Measurements from ENCODE around the gene CCDC60.

Gene CCDC60

DNA sequence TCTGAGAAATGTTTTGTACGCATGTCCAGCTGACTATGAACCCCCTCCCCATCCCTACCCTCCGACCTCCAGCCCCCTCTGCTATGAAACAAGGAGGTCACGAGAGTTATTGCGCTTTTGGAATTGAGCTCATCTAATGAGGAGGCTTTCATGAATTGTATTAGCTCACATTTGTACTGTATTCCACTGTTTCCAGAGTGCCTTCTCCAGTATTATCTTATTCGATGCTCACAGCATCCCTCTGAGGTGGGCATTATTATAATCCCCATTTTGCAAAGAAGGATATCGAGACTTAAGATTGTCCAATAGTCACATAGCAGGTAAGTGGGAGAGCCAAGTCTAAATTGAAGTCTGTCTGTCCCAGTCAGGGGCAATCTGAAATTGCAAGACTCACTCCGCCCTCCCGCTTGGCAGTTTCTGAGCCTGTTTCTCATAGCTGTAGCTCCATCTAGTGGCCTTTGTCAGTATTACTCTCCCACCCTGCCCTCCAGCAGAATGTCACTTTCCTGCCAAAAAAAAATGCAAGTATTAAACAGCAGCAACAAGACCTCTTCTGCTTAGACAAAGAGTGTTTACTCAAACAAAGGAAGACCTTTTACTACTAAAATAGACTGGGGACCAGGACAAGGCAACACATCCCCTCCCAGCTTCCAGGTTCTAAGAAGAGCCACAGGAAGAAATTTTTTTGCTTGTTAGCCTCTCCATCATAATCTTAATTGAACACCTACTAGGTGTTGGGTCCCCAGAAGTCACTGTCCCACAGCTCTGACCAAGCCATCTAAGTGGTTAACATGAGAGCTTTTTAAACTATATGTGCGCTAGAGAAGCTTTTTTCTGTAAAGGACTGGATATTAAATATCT, 210.5 kb downstream of the CCDC60 start:
- TF ChIP-seq, protein P1, sequence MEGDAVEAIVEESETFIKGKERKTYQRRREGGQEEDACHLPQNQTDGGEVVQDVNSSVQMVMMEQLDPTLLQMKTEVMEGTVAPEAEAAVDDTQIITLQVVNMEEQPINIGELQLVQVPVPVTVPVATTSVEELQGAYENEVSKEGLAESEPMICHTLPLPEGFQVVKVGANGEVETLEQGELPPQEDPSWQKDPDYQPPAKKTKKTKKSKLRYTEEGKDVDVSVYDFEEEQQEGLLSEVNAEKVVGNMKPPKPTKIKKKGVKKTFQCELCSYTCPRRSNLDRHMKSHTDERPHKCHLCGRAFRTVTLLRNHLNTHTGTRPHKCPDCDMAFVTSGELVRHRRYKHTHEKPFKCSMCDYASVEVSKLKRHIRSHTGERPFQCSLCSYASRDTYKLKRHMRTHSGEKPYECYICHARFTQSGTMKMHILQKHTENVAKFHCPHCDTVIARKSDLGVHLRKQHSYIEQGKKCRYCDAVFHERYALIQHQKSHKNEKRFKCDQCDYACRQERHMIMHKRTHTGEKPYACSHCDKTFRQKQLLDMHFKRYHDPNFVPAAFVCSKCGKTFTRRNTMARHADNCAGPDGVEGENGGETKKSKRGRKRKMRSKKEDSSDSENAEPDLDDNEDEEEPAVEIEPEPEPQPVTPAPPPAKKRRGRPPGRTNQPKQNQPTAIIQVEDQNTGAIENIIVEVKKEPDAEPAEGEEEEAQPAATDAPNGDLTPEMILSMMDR (IDR thresholded peaks at IDR 0.05; ENCODE audit: borderline replicate concordance, insufficient read depth, low read depth, low read length), result peak; percentile 73
- no peak overlapping the region for H3K4me3 ChIP-seq (ENCODE audit: low read depth, low read length)

DNA sequence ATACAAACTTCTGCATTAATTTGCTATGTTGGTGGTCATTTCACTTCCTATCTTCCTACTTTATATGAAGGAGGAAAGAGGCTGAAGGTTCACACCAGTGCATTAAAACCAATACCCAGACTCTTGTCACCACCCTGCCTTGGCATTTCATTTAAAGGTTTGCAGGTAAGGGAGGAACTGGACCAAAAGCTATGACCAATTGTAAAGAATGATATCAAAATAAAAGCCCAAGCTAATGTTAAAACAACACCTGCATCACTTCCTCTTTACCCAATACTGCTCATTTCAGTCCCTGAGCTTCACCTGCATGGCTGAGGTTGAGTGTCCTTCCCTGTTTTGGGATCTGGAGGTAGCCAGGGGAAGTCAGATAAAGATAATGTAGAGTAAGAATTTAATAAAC, 211.8 kb downstream of the CCDC60 start:
- TF ChIP-seq, protein P1 (IDR thresholded peaks at IDR 0.05; ENCODE audit: borderline replicate concordance, insufficient read depth, low read depth, low read length), result no peak
- no peak overlapping the region for H3K4me3 ChIP-seq (ENCODE audit: low read depth, low read length)

DNA sequence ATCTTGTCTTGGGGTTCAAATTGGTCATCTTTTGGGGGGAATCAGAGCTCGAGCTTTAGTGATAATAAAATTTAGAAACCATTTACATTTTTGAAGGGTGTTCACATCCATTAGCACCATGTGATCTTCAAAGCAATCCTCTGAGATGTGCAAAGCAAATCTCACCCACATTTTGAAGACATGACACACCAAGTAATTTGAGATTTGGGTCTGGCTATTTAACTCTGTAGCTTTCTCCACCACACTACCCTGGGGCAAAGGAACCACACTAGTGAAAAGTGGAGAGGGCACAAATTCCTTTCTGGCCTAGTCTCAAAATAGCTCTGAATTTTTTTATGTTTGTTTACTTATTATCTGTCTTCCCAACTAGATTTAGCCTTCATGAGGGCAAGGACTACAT, 212.5 kb downstream of the CCDC60 start:
- TF ChIP-seq, protein P1 (IDR thresholded peaks at IDR 0.05; ENCODE audit: borderline replicate concordance, insufficient read depth, low read depth, low read length), result no peak
- no peak overlapping the region for H3K4me3 ChIP-seq (ENCODE audit: low read depth, low read length)

DNA sequence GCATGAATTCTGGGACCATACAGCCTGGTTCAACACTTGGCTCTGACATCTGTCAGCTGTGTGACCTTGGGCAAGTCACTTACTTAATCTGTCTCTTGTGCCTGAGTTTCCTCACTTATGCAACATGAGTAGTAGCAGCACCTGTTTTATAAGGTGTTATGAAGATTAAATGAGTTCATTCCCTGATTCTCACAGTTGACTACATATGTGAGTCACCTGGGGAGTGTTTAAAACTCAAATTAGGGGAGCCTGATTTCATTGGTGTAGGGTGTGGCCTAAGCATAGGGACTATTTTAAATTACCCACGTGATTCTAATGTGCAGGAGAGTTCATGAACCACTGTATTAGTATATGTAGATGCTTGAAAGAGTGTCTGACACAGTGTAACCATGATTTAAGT, 222.3 kb downstream of the CCDC60 start:
- H3K4me3 ChIP-seq (ENCODE audit: low read depth, low read length), result no peak overlapping the region
- TF ChIP-seq, protein P1 (IDR thresholded peaks at IDR 0.05; ENCODE audit: borderline replicate concordance, insufficient read depth, low read depth, low read length), result no peak

DNA sequence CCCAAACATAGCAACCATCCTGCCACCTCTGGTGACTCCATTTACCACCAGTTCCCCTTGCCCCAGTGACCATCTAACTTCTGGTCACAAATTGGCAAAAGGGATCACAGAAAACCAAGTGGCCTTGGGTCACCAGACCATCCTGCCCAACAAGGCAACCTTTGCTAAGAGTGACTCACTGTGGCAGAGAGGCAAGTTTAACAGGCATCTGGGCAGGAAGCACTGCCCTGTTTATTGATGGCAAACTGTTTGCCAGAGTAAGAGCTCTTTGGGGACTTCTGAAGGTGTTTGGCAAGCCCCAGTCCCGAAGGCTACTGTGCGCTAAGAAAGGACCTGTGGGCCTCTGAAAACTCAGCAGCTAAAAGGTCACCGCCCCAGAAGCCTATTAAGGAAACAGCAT, 230.9 kb downstream of the CCDC60 start:
- TF ChIP-seq, protein P1 (IDR thresholded peaks at IDR 0.05; ENCODE audit: borderline replicate concordance, insufficient read depth, low read depth, low read length), result no peak
- H3K4me3 ChIP-seq (ENCODE audit: low read depth, low read length), result no peak overlapping the region

DNA sequence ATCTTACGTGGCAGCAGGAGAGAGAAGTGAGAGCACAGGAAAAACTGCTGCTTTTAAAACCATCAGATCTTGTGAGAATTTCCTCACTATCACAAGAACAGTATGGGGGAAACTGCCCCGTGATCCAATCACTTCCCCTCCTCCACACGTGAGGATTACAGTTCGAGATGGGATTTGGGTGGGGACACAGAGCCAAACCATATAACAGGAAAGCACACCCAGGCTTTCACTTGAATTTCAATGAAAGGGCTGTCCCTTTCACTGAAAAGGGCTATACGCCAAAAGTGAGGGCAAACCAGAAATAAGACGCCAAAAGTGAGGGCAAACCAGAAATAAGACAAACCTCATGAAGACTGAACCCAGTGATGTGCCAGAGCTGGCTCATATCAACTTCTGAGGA, 236.2 kb downstream of the CCDC60 start:
- TF ChIP-seq, protein P1 (IDR thresholded peaks at IDR 0.05; ENCODE audit: borderline replicate concordance, insufficient read depth, low read depth, low read length), result no peak
- no peak overlapping the region for H3K4me3 ChIP-seq (ENCODE audit: low read depth, low read length)

DNA sequence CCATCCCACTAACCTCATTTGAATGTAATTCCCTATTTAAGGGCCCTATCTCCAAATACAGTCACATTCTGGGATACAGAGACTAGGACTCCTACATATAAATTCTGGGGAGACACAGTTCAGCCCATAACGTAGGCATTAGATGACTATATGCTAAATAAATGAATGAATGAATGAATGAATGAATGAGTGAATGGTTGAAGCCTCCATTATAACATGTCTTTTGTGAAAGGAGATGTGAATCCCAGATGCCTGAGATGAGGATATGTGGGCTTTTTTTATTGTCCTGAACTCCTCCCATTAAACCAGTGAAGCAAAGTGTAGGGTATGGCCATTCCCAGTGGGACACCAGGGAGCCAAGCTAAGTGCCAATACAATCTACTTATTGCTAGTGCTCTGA, 238.6 kb downstream of the CCDC60 start:
- H3K4me3 ChIP-seq (ENCODE audit: low read depth, low read length), result no peak overlapping the region
- TF ChIP-seq, protein P1 (IDR thresholded peaks at IDR 0.05; ENCODE audit: borderline replicate concordance, insufficient read depth, low read depth, low read length), result no peak

All from GM12875 (cell line).